CD4-positive, alpha-beta T cell treated with Interleukin-12 subunit alpha and Interleukin-12 subunit beta, for 1 hour (primary cell): ENCODE data around the gene GMEB2.
A peak's percentile ranks its signal among the peaks of the same experiment; 100 is the strongest.

Source experiments
- DNase-seq: peaks from one replicate; pipeline ENCODE4 v3.0.0-alpha.2; 2020

Gene GMEB2

DNA sequence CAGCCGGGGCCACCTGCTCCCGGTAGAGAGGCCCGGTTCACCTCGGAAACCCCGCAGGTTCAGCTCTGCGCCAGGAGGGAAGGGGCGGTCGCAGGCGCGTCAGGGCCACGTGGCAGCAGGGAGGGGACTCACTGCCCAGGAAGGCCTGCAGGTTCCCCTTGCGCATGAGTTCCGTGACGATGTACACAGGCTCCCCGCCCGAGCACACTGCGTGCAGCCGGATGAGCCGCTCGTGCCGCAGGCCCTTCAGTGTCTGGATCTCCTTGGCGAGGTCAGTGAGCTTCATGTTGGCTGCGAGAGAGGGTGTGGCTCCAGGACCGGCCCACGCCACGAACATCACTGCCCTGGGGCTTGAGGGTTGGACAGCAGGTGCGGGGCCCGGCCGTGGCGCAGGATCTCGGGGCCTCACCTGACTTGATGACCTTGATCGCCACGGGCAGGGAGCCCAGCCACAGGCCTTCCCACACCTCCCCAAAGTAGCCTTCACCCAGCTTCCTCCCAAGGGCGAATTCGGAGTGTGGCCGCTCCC, 84.8 kb downstream of the GMEB2 start:
- DNase-seq, result no peak

DNA sequence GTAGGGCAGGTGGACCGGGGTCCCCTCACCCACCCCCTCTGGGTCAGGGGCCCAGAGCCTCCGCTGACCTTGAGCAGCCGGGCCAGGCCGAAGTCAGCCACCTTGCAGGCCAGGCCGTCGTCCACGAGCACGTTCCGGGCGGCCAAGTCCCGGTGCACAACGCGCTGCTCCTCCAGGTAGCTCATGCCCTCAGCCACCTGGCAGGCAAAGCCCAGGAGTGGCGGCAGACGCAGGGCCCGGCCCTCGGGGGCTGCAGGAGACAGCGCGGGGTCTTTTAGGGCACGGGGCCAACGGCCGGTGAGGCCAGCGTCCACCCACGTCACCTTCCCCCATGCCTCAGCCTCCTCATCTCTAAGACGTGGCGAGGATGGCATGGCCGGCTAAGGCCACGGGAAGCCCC, 85.5 kb downstream of the GMEB2 start:
- DNase-seq, result no peak

DNA sequence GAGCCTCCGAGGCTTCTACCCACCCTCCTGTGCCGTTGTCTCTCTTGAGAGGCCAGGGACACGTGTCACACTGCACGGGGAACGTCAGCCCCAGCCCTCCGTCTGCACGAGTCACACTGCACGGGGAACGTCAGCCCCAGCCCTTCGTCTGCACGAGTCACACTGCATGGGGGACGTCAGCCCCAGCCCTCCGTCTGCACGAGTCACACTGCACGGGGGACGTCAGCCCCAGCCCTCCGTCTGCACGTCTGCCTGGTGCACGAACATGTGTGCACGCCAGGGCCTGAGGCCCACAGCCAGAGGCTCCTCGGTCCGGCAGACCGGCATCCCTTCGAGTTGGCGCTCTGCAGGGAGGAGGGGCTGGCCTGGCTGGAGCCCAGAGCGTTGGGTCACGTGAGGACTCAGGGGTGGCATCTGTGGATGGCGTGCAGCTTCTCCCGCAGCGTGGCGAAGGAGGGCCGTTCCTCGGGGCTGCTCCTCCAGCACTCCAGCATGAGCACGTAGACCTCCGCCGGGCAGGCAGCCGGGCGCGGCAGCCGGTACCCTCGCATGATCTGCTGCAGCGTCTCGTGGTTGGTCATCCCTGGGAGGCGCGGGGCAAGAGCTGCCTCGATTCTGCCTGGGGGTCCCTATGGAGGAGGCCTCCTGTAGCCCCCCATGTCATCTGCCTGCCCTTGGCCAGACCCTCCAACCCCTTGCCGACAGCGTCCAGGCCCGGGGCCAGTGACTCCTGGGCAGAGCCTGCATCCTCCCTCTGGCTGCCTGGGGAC, 86.3 kb downstream of the GMEB2 start:
- DNase-seq, result no peak

DNA sequence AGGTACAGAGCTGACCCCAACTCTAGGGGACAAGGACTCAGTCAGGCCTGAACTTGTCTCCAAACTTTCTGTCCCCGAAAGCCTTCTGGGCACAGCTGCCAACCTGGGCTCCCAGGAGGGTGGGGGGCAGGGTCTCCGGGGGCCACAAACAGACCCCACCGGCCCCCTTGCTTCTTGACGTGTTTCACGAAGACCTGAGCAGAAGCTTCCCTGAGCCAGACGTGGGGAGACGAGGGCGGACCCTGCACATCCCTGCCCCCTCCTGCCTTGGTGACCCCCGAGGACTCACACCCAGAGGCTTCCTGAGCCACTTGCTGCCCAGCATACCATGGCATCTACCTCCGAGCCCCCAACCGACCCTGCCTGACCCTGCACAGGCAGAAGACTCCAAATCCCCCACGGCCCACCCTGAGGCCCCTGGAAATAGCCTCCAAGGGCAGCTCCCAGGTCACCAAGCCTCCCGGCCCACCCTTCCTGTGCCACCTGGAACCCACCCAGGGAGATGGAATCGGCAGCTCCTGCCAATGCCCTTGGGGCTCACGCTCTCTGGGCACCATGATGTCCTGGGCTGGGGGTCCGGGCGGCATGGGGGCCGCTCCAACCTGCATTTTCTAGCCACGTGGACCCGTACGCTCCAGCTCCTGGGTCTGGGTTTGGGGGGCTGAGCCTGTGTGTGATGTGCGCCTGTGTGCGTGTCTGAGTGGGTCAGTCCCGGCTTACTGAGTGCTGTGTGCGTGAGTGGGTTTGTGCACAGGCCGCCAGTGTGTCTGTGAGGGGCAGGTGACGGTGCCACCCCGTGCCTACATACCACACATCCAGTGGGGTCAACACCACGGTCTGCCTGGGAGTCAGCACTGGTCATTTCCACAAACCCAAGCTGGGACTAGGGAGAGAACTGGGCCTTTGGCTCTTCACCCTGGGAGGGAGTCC, 87.2 kb downstream of the GMEB2 start:
- DNase-seq, result no peak

DNA sequence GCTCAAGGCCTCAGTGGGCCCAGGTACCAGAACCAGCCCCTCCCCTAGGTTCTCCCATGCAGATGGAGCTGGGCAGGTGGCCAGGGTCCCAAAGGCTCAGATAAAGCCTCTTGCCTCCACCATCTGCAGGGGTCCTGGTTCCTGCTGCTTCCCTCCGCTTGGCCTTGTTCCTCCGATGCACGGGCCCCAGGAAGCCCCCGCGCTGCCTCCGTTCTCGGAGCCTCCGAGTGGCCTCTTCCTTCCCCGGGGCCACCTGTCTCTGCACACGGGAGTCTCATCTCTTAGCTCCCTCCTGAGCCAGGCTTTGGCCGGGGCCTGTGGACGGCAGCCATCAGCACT, 87.8 kb downstream of the GMEB2 start:
- DNase-seq, result no peak

DNA sequence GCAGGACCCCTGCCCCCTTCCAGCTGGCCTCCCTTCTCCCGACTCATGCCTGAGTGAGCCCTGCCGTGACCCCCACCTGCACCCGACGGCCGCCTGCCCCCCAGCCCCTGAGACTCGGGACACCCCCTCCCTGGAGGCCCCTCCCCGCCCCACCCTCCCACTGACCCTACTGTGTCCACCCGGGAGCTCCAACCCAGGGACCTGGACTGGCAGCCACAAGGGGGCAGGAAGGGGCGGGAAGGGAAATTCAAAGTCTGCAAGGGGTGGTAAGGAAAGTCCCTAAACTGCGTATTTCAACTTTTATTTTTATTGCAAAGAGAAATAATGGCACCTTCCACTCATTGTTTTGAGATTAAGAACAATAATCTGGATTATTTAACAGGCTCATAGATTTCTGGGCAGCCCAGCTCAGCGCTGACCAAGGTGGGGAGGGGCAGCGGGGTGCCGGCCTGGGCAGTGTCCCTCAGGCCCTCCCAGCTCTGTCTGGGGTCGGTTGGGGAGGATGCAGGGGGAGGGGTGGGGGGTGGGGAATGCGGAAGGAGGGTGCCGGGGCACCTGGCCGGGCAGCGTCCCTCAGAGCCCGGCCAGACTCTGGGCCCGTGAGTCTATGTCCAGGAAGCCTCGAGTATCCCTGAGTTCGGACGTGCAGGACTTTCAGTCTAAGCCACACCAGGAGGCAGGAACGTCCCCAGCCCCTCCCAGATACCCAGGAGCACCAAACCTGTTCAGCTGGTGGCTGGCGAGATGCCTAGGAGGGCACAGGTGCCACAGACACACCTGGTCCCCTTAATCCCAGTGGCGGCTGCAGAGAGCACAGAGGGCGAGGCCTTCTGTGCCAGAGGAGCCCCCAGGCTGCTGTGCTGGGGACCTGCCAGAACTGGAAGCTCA, 88.5 kb downstream of the GMEB2 start:
- DNase-seq, result peak; percentile 70
